GM19455 (cell line): Measurements from ENCODE around the gene MDFI.

Experiments
- ATAC-seq: cut with Tn5 transposase; IDR thresholded peaks from one replicate; pipeline ENCODE4 v1.9.1; 2021; ENCODE audit not compliant: unreplicated experiment

MDFI gene

DNA sequence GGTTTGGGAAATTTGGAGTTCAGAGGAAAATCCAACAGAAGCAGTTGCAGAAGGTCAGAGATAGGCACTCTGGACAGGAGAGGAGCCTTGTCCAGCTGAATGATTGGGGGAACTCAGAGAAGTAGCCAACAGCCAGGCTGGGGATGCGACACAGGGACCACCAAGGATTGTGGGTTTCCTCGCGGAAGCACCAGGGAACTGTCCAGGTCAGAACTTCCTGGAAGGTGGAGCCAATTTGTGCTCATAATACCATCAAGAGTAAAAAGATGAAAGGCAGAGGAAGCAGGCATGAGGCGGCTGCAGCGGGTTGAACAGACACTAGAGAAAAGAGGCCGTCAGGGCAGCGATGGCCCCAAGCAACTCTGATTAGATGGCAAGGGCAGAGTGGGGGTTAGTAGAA, 33.7 kb downstream of the MDFI start:
- ATAC-seq, result no peak

DNA sequence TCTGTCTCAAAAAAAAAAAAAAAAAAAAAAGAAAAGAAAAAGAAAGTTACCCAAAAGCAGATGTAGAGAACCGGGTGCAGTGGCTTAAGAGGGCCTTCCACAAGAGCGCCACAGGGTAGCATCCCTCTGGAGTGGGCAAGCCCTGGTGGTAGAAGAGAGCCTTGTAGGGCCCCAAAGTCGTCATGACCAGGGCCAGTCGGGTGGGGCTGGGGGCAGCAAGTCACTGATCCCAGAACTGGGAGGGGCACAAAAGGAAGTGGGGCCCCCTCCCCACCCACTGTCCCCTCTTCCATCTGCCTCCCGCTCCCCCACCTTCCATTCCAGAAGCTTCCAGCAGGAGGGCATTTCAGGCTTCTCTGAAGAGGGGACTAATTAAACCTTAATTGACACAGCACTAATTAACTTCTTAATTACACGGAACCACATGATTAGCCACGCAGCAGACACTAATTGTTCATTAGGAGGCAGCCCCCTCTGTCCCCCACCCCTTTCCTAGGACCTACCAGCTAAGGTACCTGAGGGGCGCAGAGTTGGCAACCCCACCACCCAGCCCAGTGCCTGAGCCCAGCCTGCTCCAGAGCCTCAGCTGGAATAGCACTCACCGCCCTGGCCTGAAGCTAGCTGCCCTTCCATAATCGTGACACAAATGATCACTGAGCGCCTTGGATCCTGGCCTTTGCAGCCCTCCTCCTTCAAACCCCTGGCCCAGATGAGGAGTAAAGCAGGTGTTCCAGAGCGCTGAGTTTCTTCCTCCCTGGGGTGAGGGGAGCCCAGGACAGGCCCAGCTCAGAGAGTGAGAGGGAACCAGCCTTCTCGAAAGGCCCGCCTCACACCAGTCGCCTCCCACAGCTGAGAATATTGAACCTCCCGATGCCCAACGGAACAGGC, 34.8 kb downstream of the MDFI start:
- no peak for ATAC-seq

- no peak for ATAC-seq
Observed at GRCh38 chr6:41673704-41674000, 35.4 kb downstream of the MDFI start.

- ATAC-seq, result no peak
Observed at GRCh38 chr6:41674231-41675000, 36.1 kb downstream of the MDFI start.

DNA sequence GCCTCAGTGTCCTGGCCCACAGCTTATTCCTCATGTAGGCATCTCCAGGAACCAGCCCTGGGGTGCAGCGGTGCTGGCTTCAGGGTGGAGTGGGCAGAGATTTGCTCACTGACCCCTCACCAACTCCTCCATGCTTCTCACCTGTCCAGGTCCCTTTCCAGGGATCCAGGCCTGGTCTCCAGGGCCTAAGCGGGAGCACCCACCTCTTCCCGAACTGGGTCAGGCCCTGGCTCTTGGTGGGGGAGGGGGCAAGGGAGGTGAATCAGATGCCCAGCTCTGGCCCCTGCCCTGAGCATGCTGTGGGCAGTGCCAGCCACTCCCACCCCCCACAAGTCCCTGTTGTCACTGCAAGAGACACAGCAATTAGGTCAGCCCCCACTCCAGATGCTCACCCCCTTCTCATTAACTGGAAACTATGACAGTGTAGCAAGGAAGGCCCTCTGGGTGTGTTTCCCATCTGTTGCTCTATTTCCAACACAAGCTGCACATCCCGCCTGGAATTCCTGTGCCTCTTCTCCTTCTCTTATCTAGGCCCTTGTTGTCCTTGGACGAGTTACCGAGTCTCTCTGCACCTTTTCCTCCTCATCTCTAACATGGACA, 37.0 kb downstream of the MDFI start:
- ATAC-seq, result no peak

DNA sequence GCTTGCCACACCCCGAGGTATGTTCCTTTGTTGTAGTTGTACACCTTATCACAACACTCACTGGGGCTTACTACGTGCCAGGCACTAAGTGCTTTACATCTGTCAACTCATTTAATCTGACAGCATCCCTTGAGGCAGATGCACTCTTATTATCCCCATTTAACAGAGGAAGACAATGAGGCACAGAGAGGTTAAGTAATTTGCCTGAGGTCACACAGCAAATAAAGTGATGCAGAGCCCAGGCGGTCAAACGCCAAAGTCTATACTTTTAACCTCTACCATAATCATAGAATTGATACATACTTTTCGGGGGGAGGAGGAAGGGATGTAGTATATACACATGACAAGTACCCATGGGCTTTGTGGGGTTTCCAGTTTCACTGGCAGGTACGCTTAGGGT, 37.7 kb downstream of the MDFI start:
- no peak for ATAC-seq

DNA sequence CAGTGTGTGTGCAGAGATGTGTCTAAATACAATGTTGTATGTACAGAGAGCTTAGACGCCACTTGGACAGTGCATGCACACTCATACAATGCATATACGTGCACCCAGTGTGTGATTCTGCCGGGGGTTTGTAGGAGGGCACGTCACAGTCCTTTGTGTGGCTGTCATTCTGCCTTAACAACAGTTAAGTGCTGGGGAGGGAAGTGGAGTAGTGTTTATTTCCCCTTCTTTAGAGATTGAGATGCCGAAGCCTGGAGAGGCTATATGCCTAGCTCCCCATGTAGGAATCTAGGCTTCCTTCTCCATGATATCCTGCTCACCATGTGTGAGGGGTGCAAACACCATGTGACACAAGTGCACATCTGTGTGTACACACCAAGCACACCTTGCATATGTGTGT, 38.2 kb downstream of the MDFI start:
- no peak for ATAC-seq

GRCh38 chr6:41677124-41677921, 39.1 kb downstream of the MDFI start:
- no peak for ATAC-seq

DNA sequence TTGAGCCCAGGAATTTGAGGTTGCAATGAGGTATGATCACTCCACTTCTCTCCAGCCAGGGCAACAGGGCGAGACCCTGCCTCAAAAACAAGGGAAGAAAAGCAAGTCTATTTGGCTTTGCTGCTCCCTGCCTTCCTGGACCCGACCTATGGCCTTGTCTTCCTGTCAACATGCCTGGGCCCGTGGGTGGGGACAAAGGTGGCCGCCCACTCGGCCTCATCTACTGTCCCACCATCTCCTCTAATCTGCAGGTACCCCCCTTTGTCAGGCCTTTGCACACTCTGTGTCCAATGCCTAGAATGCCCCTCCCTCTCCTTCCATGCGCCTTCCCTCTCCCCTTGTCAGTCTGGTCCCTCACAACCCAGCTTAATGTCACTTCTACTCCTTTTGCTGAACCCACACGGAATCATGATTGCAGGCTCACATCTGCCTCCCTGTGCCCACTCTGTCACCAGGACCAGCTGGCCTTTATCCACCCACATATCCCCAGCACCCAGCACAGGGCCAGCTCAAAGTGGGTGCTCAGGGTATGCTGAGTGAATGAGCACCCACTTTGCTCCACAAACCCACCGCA, 40.3 kb downstream of the MDFI start:
- ATAC-seq, result no peak

DNA sequence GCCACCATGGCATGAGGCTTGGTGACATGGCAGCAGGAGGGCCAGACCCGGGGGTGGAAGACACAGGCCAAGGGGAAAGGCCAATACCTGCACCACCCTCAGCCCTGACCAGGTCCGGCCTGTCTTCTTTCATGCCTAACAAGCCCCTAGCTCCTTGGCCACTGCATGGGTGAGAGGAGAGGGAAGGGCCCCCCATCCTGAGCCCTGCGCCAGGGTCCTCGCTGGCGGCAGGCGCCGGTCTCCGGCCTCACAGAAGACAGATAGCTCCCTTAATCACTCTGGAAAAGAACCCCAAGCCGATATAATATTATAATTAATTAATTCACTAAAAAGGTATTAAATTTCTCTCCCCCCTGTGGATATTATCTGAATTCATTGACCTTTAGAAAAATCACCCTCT, 41.4 kb downstream of the MDFI start:
- ATAC-seq, result no peak

DNA sequence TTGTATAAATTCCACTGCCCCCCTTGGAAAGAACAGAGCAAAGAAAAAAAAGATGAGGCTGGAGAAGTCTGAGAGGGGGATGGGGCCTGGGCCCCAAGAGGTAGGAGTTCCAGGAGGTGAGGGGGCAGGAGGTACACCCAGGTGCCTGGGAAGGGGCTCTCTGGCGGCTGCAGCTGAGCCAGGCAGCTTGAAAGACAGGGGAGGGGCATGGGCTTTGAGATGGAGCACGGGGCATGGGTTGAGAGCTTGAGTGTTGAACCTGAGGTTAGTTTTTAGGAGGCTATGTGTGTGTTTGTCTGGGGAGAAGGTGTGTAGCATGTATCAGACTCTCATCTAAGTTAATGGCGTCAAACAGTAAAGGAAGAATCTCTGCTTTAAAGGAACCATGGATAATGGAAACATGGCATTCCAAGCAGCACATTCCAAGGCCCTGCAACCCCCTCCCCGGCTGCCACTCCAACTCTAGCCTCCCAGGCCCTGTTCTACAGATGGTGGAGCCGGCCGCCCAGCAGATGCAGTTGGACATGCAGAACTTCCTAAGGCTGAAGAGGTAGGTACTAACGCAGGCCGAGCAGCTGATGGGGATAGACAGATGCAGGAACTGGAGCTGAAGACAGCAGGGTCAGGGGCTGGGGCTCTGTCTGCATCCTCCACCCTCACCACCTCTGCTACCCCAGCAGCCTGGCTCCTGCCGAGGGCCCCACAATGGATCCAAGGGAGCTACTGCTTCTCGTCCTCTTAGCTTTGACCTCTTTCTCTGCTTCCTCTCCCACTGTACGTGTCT, 42.1 kb downstream of the MDFI start:
- ATAC-seq, result no peak

- ATAC-seq, result no peak
Observed at GRCh38 chr6:41682056-41682477, 43.8 kb downstream of the MDFI start.

DNA sequence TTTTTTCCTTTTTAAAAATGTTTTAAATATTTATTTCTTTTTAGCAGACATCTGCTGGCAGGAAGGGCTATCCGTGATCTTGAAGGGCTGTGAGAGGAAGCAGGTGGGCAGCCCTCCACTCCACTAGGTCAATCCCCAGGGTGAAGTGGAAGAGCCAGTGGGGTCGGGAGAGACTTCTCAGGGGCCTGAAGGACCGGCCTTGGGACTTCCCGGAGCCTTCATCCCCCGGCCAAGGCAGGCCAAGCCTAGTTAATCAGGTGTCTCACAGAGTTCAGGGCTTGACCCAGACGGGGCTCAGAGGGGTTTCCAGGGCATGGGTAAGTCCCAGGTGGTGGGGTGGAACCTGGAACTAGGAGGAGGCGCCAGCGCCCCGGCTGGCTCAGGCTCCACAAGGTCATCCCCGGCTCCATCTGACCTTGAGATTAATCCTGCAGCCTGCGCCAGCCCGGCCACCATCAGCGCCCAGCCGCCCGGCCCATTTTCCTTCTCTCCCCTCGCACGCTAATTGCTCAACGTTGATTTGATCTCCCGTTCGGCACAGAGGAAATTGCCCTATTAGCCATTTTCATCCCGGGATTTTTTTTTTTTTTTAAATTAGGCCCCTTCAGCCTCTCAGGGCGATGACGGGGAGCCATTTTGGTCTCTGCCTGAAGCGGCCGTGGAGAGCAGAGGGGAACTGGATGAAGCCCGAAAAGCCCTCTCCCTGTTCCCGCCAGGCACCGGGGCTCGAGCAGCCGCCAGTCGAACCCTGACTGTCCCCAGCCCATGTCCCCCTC, 44.4 kb downstream of the MDFI start:
- ATAC-seq, result no peak

DNA sequence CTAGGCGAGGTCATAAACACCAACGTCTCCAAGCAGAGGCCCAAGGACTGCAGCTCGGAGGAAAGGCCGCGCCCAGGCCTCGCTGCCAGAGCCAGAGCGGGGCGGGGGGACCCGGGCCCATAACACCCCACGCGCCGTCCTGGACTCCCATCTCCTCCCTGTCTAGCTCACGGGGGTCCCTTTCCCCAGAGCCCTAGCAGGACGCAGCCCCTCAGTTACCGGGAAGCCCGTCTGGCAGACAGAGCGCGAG, 44.9 kb downstream of the MDFI start:
- ATAC-seq, result no peak

DNA sequence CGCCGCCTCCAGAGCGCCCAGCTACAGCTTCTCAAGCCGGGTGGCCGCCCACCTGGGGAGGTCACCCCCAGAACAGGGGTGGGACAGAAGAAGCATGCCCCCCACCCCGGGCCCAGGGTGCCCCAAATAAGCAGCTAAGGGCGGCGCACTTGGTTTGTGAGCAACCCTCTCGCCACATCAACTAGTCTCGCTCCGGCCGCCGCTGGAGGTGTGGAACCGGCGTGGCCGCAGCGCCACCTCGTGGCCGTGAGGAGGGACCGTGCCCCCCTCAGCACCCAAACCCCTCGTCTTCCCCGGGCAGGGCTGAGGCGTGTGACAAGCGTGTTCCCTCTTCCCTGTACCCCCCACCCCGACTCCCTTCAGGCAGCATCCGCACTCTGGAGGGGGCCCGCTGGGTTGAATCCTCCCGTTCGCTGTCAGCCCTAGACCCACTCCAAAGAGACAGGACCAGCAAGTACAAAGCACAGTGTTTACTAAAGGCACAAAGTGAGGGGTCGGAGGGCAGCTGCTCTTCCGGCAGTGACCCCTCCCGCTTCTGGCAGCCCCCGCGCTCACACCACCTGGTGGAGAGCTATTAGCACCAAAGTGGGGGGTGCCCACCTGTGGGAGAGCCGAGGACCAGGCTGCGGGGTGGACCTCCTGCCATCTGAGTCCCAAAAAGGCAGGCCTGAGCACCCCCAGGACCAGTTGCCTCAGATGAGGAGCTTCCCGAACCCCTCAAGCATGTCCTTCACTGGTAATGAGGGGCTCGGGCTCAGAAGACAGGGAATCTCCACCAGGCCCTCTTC, 45.4 kb downstream of the MDFI start:
- no peak for ATAC-seq

DNA sequence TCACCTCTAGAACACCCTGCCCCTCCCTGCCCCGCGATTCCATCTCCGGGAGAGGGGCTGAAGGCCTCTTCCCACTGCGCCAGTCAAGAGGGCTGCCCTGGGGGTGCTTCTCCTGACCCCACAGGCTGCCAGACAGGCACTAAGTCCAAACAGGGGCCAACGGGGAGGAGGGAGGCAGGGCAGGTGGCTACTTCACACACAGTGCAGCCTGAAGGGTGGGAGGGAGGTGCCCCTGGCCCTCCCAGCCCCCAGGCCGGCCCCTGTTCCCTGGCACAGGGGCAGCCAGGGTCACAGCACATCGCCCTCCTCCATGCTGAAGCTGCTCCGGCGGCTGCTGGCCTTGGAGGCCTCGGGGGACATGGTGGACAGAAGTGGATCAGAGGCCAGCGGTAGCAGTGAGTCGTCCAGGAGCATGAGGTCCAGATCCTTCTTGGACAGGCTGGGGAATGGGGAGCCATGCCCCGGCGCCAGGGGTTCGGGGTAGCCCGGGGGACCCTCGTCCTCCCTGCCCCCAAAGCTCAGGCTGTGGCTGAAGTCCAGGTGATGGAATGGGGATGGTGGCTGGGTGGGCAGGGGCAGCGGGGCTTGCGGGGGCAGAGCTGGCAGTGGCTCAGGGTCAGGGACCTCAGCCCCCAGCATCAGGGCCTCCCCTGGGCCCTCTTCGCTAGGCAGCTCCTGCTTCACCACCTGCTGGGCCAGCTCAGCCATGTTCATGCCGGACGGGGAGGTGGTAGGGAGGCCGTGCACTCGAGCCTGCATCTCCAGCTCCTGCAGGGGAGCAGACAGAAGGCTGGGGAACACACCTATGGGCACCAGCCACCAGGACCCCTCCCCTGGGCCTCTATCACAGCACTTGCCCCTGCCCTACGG, 46.3 kb downstream of the MDFI start:
- no peak for ATAC-seq

- no peak for ATAC-seq
Observed at GRCh38 chr6:41685641-41686380, 47.5 kb downstream of the MDFI start.
